Duodenal mucosa (tissue), 2 donors: ENCODE results near the gene CDH20.

Experiments used
- H3K27ac ChIP-seq: one replicate; pipeline ENCODE4 v1.7.0; 2013; ENCODE audit warnings: low read depth, low read length
- H3K27me3 ChIP-seq, 2 donors: one replicate each; pipeline ENCODE4 v1.7.0; 2013; ENCODE audit warnings: low read length in 2 of 2, control low read depth in 1 of 2; ENCODE audit not compliant: insufficient read depth in 2 of 2, control insufficient read depth in 1 of 2
- H3K36me3 ChIP-seq, 2 donors: one replicate each; pipeline ENCODE4 v1.7.0; 2013; ENCODE audit warnings: low read length in 2 of 2, control low read depth in 1 of 2; ENCODE audit not compliant: insufficient read depth in 2 of 2, control insufficient read depth in 1 of 2
- H3K4me1 ChIP-seq, 2 donors: one replicate each; pipeline ENCODE4 v1.7.0; 2013; ENCODE audit warnings: low read length in 2 of 2, control low read depth in 1 of 2; ENCODE audit not compliant: insufficient read depth in 2 of 2, control insufficient read depth in 1 of 2
- H3K4me3 ChIP-seq, 2 donors: one replicate each; pipeline ENCODE4 v1.7.0; 2013; ENCODE audit warnings: low read length in 2 of 2, low read depth in 1 of 2
- H3K9ac ChIP-seq, 2 donors: one replicate each; pipeline ENCODE4 v1.7.0; 2013; ENCODE audit warnings: low read length in 2 of 2, low read depth in 1 of 2
- H3K9me3 ChIP-seq, 2 donors: one replicate each; pipeline ENCODE4 v1.7.0; 2013; ENCODE audit warnings: low read length in 2 of 2, control low read depth in 1 of 2; ENCODE audit not compliant: control insufficient read depth in 1 of 2

Gene CDH20

GRCh38 chr18:61464551-61465142 lies 131.4 kb downstream of the CDH20 start:
- Histone ChIP-seq H3K9ac (no peak overlapping the region), H3K27ac (no peak overlapping the region), H3K4me3 (no peak overlapping the region), H3K36me3 (no peaks in the 10 kb centered on the region), H3K9me3 (no peaks in the 10 kb centered on the region), H3K4me1 (no peaks in the 10 kb centered on the region), H3K27me3 (no peaks in the 10 kb centered on the region)

GRCh38 chr18:61466736-61467135 lies 133.5 kb downstream of the CDH20 start:
- Histone ChIP-seq H3K9me3 (no peaks in the 10 kb centered on the region), H3K27me3 (no peaks in the 10 kb centered on the region), H3K4me3 (no peak overlapping the region), H3K4me1 (no peaks in the 10 kb centered on the region), H3K9ac (no peak overlapping the region), H3K27ac (no peak overlapping the region), H3K36me3 (no peaks in the 10 kb centered on the region)

GRCh38 chr18:61470031-61470674 lies 136.9 kb downstream of the CDH20 start:
- H3K9me3 ChIP-seq = no peaks in the 10 kb centered on the region
- H3K4me3 ChIP-seq = no peak overlapping the region
- H3K4me1 ChIP-seq = no peaks in the 10 kb centered on the region
- H3K36me3 ChIP-seq = no peaks in the 10 kb centered on the region
- no peak overlapping the region for H3K9ac ChIP-seq
- no peak overlapping the region for H3K27ac ChIP-seq
- H3K27me3 ChIP-seq = no peaks in the 10 kb centered on the region

DNA sequence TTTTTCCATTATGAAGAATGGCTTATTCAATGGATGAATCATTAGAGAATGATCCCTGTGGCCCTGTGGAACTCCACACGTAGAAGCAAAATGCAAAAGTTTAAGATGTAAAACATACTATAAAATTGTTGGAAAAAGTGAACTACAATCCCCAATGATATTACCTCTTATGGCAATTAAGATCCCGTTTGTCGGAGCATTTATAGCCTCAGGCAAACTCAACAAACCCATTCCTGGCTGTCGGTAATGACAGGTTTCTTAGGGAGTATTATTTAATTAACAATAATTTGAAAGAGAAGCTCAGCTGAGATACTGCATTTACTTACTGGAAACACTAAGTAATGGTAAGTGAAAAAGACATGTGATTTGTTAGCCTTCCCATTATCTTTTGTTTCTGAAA lies 138.3 kb downstream of the CDH20 start:
- no peaks in the 10 kb centered on the region for H3K27me3 ChIP-seq
- no peaks in the 10 kb centered on the region for H3K9me3 ChIP-seq
- no peak overlapping the region for H3K9ac ChIP-seq
- H3K36me3 ChIP-seq = no peaks in the 10 kb centered on the region
- no peaks in the 10 kb centered on the region for H3K4me1 ChIP-seq
- H3K4me3 ChIP-seq = no peak overlapping the region
- no peak overlapping the region for H3K27ac ChIP-seq

GRCh38 chr18:61471942-61472341 lies 138.7 kb downstream of the CDH20 start:
- H3K4me1 ChIP-seq = no peaks in the 10 kb centered on the region
- no peak overlapping the region for H3K9ac ChIP-seq
- no peaks in the 10 kb centered on the region for H3K27me3 ChIP-seq
- no peaks in the 10 kb centered on the region for H3K9me3 ChIP-seq
- no peak overlapping the region for H3K27ac ChIP-seq
- H3K4me3 ChIP-seq = no peak overlapping the region
- no peaks in the 10 kb centered on the region for H3K36me3 ChIP-seq

DNA sequence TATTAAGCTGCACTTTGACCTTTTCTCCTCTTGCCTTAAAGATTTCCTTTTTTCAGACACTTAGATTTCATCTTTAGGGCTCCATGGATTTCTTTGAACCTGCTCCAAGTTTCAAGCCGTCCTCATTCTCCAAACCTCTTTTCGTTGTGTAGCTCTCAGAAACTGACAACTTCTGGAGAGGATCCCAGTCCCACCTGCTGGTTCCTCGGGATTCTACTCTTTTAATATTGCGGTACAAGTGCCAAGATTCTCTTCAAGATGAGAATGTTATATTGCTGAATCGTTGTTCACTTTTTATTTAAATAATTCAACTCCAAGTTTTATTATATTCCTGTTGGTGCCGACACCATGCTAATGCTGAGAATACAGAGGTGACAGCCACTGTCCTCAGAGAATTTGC lies 141.1 kb downstream of the CDH20 start:
- Histone ChIP-seq H3K27me3 (no peaks in the 10 kb centered on the region), H3K36me3 (no peaks in the 10 kb centered on the region), H3K9me3 (no peaks in the 10 kb centered on the region), H3K27ac (no peak overlapping the region), H3K4me1 (no peaks in the 10 kb centered on the region), H3K9ac (no peak overlapping the region), H3K4me3 (no peak overlapping the region)

DNA sequence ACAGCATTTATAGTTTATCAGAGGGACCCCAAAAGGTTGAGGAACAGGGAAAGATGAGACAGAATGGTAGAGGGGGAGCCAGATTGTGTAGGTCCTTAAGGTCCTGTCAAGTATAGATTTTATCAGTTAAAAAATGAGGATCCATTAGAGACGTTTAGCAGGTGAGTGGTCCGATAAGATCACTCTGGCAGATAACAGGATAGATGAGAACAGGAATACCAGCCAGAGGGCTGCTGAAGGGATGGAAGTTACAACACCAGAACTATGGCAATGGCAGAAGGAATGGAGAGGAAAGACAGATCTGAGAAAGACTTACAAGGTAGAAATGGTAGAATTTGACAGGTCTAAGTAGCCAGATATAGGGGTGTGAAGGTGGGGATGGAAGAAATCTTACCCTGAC lies 141.7 kb downstream of the CDH20 start:
- Histone ChIP-seq H3K9ac (no peak overlapping the region), H3K9me3 (no peaks in the 10 kb centered on the region), H3K4me3 (no peak overlapping the region), H3K4me1 (no peaks in the 10 kb centered on the region), H3K36me3 (no peaks in the 10 kb centered on the region), H3K27me3 (no peaks in the 10 kb centered on the region), H3K27ac (no peak overlapping the region)

- Histone ChIP-seq H3K4me3 (no peak overlapping the region), H3K9ac (no peak overlapping the region), H3K27ac (no peak overlapping the region), H3K36me3 (no peaks in the 10 kb centered on the region), H3K4me1 (no peaks in the 10 kb centered on the region), H3K9me3 (no peaks in the 10 kb centered on the region), H3K27me3 (no peaks in the 10 kb centered on the region)
These were observed 142.7 kb downstream of the CDH20 start for GRCh38 chr18:61475931-61476330.

GRCh38 chr18:61489334-61489733 lies 156.1 kb downstream of the CDH20 start:
- H3K9me3 ChIP-seq = no peaks in the 10 kb centered on the region
- H3K9ac ChIP-seq = no peak overlapping the region
- no peaks in the 10 kb centered on the region for H3K36me3 ChIP-seq
- H3K27ac ChIP-seq = no peak overlapping the region
- H3K4me3 ChIP-seq = no peak overlapping the region
- no peaks in the 10 kb centered on the region for H3K4me1 ChIP-seq
- H3K27me3 ChIP-seq = peaks cover 0 to 3% of the 10 kb centered on the region in 2 donors

DNA sequence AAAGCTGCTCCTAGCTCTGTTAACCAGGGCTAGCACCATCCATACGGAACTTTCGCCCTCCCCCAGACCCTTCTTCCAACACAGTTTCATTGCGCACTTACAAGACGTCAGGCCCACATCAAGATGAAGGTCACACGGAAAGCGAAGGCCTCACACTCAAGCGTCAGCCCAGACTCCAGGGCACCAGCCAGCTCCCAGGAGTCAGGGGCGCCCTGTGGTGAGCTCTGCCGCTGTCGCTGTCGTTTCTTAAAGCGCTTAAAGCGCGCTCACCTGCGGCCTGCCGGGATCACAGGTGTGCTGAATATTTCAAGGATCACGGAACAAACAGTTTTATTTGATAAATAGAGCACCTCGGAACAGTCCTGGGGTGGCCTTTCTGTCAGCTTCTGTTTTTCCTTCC lies 163.1 kb downstream of the CDH20 start:
- no peak overlapping the region for H3K27ac ChIP-seq

More for the DNA sequence above, 163.1 kb downstream of the CDH20 start:
- Histone ChIP-seq H3K36me3 (no peaks in the 10 kb centered on the region), H3K9ac (no peak overlapping the region), H3K9me3 (no peaks in the 10 kb centered on the region), H3K4me3 (no peak overlapping the region), H3K4me1 (no peaks in the 10 kb centered on the region), H3K27me3 (no peaks in the 10 kb centered on the region)
